Left ventricle myocardium inferior (tissue), 1 donor: Measurements from ENCODE around the gene PNPLA2. TPM values are rescaled to one million over a fixed set of nuclear protein-coding genes. Genes with fewer than 3 reads are reported as not detected.

Experiments used
- DNase-seq: peaks from one replicate; pipeline ENCODE4 v3.0.0-alpha.2; 2020
- H3K27ac ChIP-seq: fragments of 200-600 bp; replicated peaks from 2 replicates; pipeline ENCODE4 v1.8.0; 2021
- H3K27me3 ChIP-seq: fragments of 200-600 bp; 2 replicates; pipeline ENCODE4 v1.8.0; 2021; ENCODE audit warnings: low read depth
- H3K36me3 ChIP-seq: fragments of 200-600 bp; 2 replicates; pipeline ENCODE4 v1.8.0; 2021
- H3K4me1 ChIP-seq: fragments of 200-600 bp; 2 replicates; pipeline ENCODE4 v1.8.0; 2021
- H3K4me3 ChIP-seq: fragments of 200-600 bp; 2 replicates; pipeline ENCODE4 v1.8.0; 2021; ENCODE audit warnings: mild to moderate bottlenecking, moderate library complexity
- H3K9me3 ChIP-seq: fragments of 200-600 bp; replicated peaks from 2 replicates; pipeline ENCODE4 v1.8.0; 2021
- CTCF ChIP-seq: fragments of 200-600 bp; IDR thresholded peaks from 2 replicates; pipeline ENCODE4 v1.8.0; 2021; ENCODE audit warnings: antibody characterized with exemption, mild to moderate bottlenecking, borderline replicate concordance
- intact Hi-C: fragments of 100-400 bp; cut with micrococcal nuclease; formaldehyde crosslinking; loops from one replicate; pipeline ENCODE4 v1.11.0; 2022
- total RNA-seq: library from RNA; stranded (reverse); fragmentation: NEBNext Ultra II Directional; extraction: Animal tissue kit (Norgen Biotek cat#: 25700); gene quantifications from one replicate; pipeline ENCODE4 v1.2.1, GENCODE V29; 2021
- donor health status: DM: no; HTN: yes; CAD: no; lungs with severe emphysema.

Gene PNPLA2
- total RNA-seq, 1 donor from 2014 or later: 300 TPM

GRCh38 chr11:841981-842369, 23.3 kb downstream of the PNPLA2 start:
- peak overlapping the region; percentile 97 for H3K4me3 ChIP-seq
- peaks cover 99% of the 10 kb centered on the region for H3K4me1 ChIP-seq
- intact Hi-C loops: no loop called here
- DNase-seq: no peak
- H3K27me3 ChIP-seq: no peaks in the 10 kb centered on the region
- H3K9me3 ChIP-seq: no peaks in the 10 kb centered on the region
- no peak for TF ChIP-seq CTCF
- peaks cover 37% of the 10 kb centered on the region for H3K36me3 ChIP-seq
- H3K27ac ChIP-seq: peak overlapping the region; percentile 97

- peaks cover 32% of the 10 kb centered on the region for H3K36me3 ChIP-seq
- intact Hi-C loops: no loop called here
- H3K27ac ChIP-seq: peak within 1 kb of the TSS; percentile 97
- no peak for TF ChIP-seq CTCF
- H3K27me3 ChIP-seq: no peaks in the 10 kb centered on the region
- peaks cover 97% of the 10 kb centered on the region for H3K4me1 ChIP-seq
- peak; percentile 93 for DNase-seq
- H3K4me3 ChIP-seq: peak within 1 kb of the TSS; percentile 97
- H3K9me3 ChIP-seq: no peaks in the 10 kb centered on the region
Observed at GRCh38 chr11:842370-843002, 23.8 kb downstream of the PNPLA2 start, which contains the start of the genes POLR2L and TSPAN4. Gene POLR2L, minus strand, starts transcription at chr11:842529. Its CDS starts 21 bp downstream, at chr11:842508. Gene TSPAN4, plus strand, starts transcription at chr11:842852. Its CDS starts 7,453 bp downstream, at chr11:850305.

GRCh38 chr11:843086-843734, 24.5 kb downstream of the PNPLA2 start:
- Histone ChIP-seq H3K4me1 (peaks cover 97% of the 10 kb centered on the region), H3K36me3 (peaks cover 25% of the 10 kb centered on the region), H3K4me3 (peak overlapping the region; percentile 97), H3K27me3 (no peaks in the 10 kb centered on the region), H3K9me3 (no peaks in the 10 kb centered on the region), H3K27ac (peak overlapping the region; percentile 97)
- intact Hi-C loops: no loop called here
- no peak for DNase-seq
- peak; percentile 32 for TF ChIP-seq CTCF

GRCh38 chr11:843818-844692, 25.3 kb downstream of the PNPLA2 start:
- intact Hi-C loops: no loop called here
- Histone ChIP-seq H3K27ac (peak overlapping the region; percentile 97), H3K36me3 (peaks cover 18% of the 10 kb centered on the region), H3K4me1 (peaks cover 97% of the 10 kb centered on the region), H3K4me3 (peak overlapping the region; percentile 97), H3K27me3 (no peaks in the 10 kb centered on the region), H3K9me3 (no peaks in the 10 kb centered on the region)
- peak; percentile 92 for DNase-seq
- TF ChIP-seq CTCF: no peak
